OCI-LY7 (cell line): ENCODE measurements around the gene WNT10A. TPM values are rescaled to one million over a fixed set of nuclear protein-coding genes. Genes with fewer than 3 reads are reported as not detected.

Source experiments
- BruUV-seq: library from RNA; stranded (reverse); fragments of 400-500 nt; replicated peaks from 2 replicates; lab custom pipeline; 2021; lab: Mats Ljungman, UMichigan
- CTCF ChIA-PET: fragments of 300-600 bp; sonication (Branson Sonifier 250); formaldehyde crosslinking; loops from one replicate; lab custom pipeline; 2022; ENCODE audit warnings: antibody characterized with exemption; ENCODE audit not compliant: unreplicated experiment; lab: Charles Lee
- POLR2A ChIA-PET: fragments of 300-600 bp; sonication (Branson Sonifier 250); formaldehyde crosslinking; loops from one replicate; lab custom pipeline; 2022; ENCODE audit warnings: antibody characterized with exemption; lab: Charles Lee
- DNase-seq: peaks from one replicate; pipeline ENCODE4 v3.0.0-alpha.2; 2015; ENCODE audit warnings: low spot score
- H2AFZ ChIP-seq: fragments of 200-600 bp; sonication (generic), shearing (Covaris generic); 2 replicates; pipeline ENCODE4 v1.6.1; 2014; ENCODE audit warnings: mild to moderate bottlenecking, antibody characterized with exemption, low read length, moderate library complexity
- H3K27ac ChIP-seq: fragments of 200-600 bp; sonication (generic); 2 replicates; pipeline ENCODE4 v1.5.1; 2014; ENCODE audit warnings: mixed run types, low read depth, mild to moderate bottlenecking, moderate library complexity, low read length, inconsistent platforms; ENCODE audit not compliant: poor library complexity, severe bottlenecking
- H3K36me3 ChIP-seq: fragments of 200-600 bp; sonication (generic); 2 replicates; pipeline ENCODE4 v1.6.1; 2014; ENCODE audit warnings: mild to moderate bottlenecking, antibody characterized with exemption, low read length, moderate library complexity, mixed read lengths; ENCODE audit not compliant: insufficient read depth
- H3K4me1 ChIP-seq: fragments of 200-600 bp; sonication (generic); 2 replicates; pipeline ENCODE4 v1.5.1; 2014; ENCODE audit warnings: mild to moderate bottlenecking, low read length; ENCODE audit not compliant: insufficient read depth, poor library complexity, severe bottlenecking
- H3K4me2 ChIP-seq: fragments of 200-600 bp; sonication (generic); 2 replicates; pipeline ENCODE4 v1.6.1; 2014; ENCODE audit warnings: mild to moderate bottlenecking, low read length
- H3K4me3 ChIP-seq: fragments of 200-600 bp; sonication (generic); 2 replicates; pipeline ENCODE4 v1.5.1; 2014; ENCODE audit warnings: mild to moderate bottlenecking, low read depth, low read length; ENCODE audit not compliant: poor library complexity, severe bottlenecking
- H3K79me2 ChIP-seq: fragments of 200-600 bp; sonication (generic); 2 replicates; pipeline ENCODE4 v1.6.1; 2016; ENCODE audit warnings: low read depth, mild to moderate bottlenecking, low read length, moderate library complexity, mixed read lengths; ENCODE audit not compliant: insufficient read depth
- H3K9me2 ChIP-seq: fragments of 200-600 bp; sonication (generic); 2 replicates; pipeline ENCODE4 v1.6.1; 2016; ENCODE audit warnings: mild to moderate bottlenecking, low read length, mixed read lengths; ENCODE audit not compliant: insufficient read depth
- H3K9me3 ChIP-seq: fragments of 200-600 bp; sonication (generic); 2 replicates; pipeline ENCODE4 v1.6.1; 2014; ENCODE audit warnings: mild to moderate bottlenecking, mixed run types, low read length, mixed read lengths
- H4K20me1 ChIP-seq: fragments of 200-600 bp; sonication (generic); 2 replicates; pipeline ENCODE4 v1.6.1; 2014; ENCODE audit warnings: mild to moderate bottlenecking, antibody characterized with exemption, low read length, moderate library complexity, mixed read lengths; ENCODE audit not compliant: insufficient read depth
- EZH2phosphoT487 ChIP-seq: fragments of 200-600 bp; sonication (generic); IDR thresholded peaks from 2 replicates; pipeline ENCODE4 v1.6.1; 2018; ENCODE audit warnings: low read depth, borderline replicate concordance, mild to moderate bottlenecking, mixed run types, antibody characterized with exemption, low read length, moderate library complexity, mixed read lengths
- intact Hi-C: fragments of 100-400 bp; cut with micrococcal nuclease; formaldehyde crosslinking; loops from one replicate; pipeline ENCODE4 v1.10.0; 2022; ENCODE audit not compliant: unreplicated experiment
- total RNA-seq, 2 experiments: library from RNA; depleted of rRNA in 1 of 2; stranded (reverse); fragments of >200 nt in 1 of 2; shearing (Covaris generic) in 1 of 2; gene quantifications; 2 replicates each; pipeline ENCODE4 v1.2.3, GENCODE V29; 2014 to 2022
- TF ChIP-seq, protein P1 (sequence below): fragments of 200-600 bp; sonication (generic); conservative IDR thresholded peaks from 2 replicates; pipeline ENCODE4 v1.5.1; 2014; ENCODE audit warnings: mild to moderate bottlenecking, antibody characterized with exemption, low read length, moderate library complexity, mixed read lengths

The WNT10A gene
- total RNA-seq, 2 experiments from 2014 or later = 5.5 to 11.4 TPM

DNA sequence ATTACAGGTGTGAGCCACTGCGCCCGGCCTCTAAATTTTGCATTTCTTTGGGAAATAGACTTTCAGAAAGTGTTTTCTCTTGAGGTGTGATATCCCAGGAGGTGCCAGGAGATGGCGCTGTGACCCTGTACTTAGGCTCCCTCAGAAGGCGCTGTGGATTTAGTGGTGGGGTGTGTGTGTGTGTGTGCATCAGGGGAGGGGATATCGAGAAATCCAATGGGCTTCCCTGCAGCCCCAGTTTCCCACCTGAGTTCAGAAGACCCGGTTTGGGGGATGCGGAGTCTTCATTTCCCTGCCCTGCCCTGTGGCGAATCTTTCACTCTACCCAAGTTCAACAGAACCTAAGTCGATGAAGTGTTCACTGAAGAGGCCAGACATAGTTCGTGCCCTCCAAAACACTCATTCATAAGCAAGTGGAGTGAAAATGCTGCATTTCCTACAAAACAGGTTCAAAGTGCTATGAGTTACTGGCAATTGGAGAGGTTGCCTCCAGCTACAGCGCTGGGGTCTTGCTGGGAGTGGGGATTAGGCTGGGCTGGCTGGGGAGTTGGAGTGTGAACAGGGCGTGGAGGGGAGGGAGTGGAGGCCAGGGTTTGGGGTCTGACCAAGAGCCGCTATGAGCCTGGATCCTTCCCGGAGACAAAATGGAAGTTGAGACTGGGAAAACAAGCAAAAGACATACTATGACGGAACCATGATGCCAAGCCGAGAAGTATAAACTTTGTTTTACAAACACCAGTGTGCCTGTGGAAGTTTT lies 27.6 kb upstream of the WNT10A start:
- ChIA-PET POLR2A (interaction anchor here (0.7 kb wide), 1 partner anchor 14 kb away, joined by 3 read pairs; no protein-coding TSS in a partner anchor), CTCF (no interaction called here)
- no peaks in the 10 kb centered on the region for H3K9me3 ChIP-seq
- no peaks in the 10 kb centered on the region for H3K9me2 ChIP-seq
- H3K27ac ChIP-seq = no peak overlapping the region
- intact Hi-C loops = loop anchor here (1.0 to 5.0 kb wide), 4 partner anchors 24 to 144 kb away; no protein-coding TSS in a partner anchor
- peak; percentile 67 for DNase-seq
- no peaks in the 10 kb centered on the region for H3K36me3 ChIP-seq
- H4K20me1 ChIP-seq = no peaks in the 10 kb centered on the region
- H3K79me2 ChIP-seq = no peaks in the 10 kb centered on the region
- TF ChIP-seq EZH2phosphoT487 = no peak
- TF ChIP-seq, protein P1, sequence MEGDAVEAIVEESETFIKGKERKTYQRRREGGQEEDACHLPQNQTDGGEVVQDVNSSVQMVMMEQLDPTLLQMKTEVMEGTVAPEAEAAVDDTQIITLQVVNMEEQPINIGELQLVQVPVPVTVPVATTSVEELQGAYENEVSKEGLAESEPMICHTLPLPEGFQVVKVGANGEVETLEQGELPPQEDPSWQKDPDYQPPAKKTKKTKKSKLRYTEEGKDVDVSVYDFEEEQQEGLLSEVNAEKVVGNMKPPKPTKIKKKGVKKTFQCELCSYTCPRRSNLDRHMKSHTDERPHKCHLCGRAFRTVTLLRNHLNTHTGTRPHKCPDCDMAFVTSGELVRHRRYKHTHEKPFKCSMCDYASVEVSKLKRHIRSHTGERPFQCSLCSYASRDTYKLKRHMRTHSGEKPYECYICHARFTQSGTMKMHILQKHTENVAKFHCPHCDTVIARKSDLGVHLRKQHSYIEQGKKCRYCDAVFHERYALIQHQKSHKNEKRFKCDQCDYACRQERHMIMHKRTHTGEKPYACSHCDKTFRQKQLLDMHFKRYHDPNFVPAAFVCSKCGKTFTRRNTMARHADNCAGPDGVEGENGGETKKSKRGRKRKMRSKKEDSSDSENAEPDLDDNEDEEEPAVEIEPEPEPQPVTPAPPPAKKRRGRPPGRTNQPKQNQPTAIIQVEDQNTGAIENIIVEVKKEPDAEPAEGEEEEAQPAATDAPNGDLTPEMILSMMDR = peak; percentile 91
- no peak overlapping the region for H2AFZ ChIP-seq
- H3K4me1 ChIP-seq = no peaks in the 10 kb centered on the region
- H3K4me2 ChIP-seq = no peak overlapping the region
- no TSS peak for BruUV-seq
- no peak overlapping the region for H3K4me3 ChIP-seq

GRCh38 chr2:218853766-218854165 lies 26.9 kb upstream of the WNT10A start:
- POLR2A ChIA-PET = no interaction called here
- Histone ChIP-seq H3K9me3 (no peaks in the 10 kb centered on the region), H3K9me2 (no peaks in the 10 kb centered on the region), H3K4me1 (no peaks in the 10 kb centered on the region), H3K79me2 (no peaks in the 10 kb centered on the region), H4K20me1 (no peaks in the 10 kb centered on the region), H3K36me3 (no peaks in the 10 kb centered on the region), H2AFZ (no peak overlapping the region), H3K4me2 (no peak overlapping the region), H3K4me3 (no peak overlapping the region), H3K27ac (no peak overlapping the region)
- no TSS peak for BruUV-seq
- no peak for DNase-seq
- CTCF ChIA-PET = no interaction called here
- intact Hi-C loops = loop anchor here (2.0 to 5.0 kb wide), 3 partner anchors 23 to 144 kb away; no protein-coding TSS in a partner anchor
- TF ChIP-seq EZH2phosphoT487 = no peak
- TF ChIP-seq, protein P1 = no peak

DNA sequence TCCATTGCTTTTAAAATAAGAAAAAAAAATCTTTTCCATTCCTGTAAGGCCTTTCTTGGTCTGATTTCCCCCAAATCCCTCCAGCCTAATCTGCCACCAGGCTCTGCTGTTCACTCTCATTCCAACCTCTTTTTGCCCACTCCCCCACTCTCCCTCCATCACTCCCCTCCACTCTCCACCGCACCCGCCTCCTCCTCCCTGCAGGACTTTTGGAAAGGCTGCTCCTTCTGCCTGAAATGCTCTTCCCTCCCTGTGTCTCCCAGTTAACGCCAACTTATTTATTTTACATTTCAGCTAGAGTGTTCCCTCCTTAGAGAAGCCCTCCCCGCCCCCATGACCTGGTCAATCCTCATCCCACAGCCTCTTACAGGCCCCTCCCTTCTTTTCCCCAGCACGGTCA lies 25.8 kb upstream of the WNT10A start:
- Histone ChIP-seq H2AFZ (no peak overlapping the region), H3K79me2 (no peaks in the 10 kb centered on the region), H3K9me2 (no peaks in the 10 kb centered on the region), H3K27ac (no peak overlapping the region), H3K36me3 (no peaks in the 10 kb centered on the region), H3K4me2 (no peak overlapping the region), H3K9me3 (no peaks in the 10 kb centered on the region), H3K4me1 (no peaks in the 10 kb centered on the region), H3K4me3 (no peak overlapping the region), H4K20me1 (no peaks in the 10 kb centered on the region)
- TF ChIP-seq EZH2phosphoT487 = no peak
- TF ChIP-seq, protein P1 = no peak
- intact Hi-C loops = loop anchor here (5.0 kb wide), 1 partner anchor 142 kb away; no protein-coding TSS in a partner anchor
- BruUV-seq = no TSS peak
- DNase-seq = no peak
- ChIA-PET CTCF (no interaction called here), POLR2A (no interaction called here)
